RWPE1 (cell line): ENCODE data around the gene FAT2.

ENCODE experiments used
- CTCF ChIA-PET: fragments of 350-600 bp; sonication (Branson Sonifier 250); formaldehyde crosslinking; extraction: SDS; loops from one replicate; lab custom pipeline; 2021; lab: Yijun Ruan, JAX
- POLR2A ChIA-PET: fragments of 400-600 bp; formaldehyde crosslinking; extraction: SDS; loops from one replicate; lab custom pipeline; 2020; ENCODE audit warnings: antibody characterized with exemption; ENCODE audit not compliant: low non-redundant PET; lab: Yijun Ruan, JAX
- DNase-seq: peaks from one replicate; pipeline ENCODE4 v3.0.0; 2012; ENCODE audit warnings: low spot score
- H3K27ac ChIP-seq: fragments of 450-650 bp; 2 replicates; pipeline ENCODE4 v1.5.1; 2017
- TF ChIP-seq, protein P1 (sequence below): fragments of 450-650 bp; conservative IDR thresholded peaks from 2 replicates; pipeline ENCODE4 v1.5.1; 2017; ENCODE audit warnings: low read depth, mild to moderate bottlenecking

Gene FAT2, protein sequence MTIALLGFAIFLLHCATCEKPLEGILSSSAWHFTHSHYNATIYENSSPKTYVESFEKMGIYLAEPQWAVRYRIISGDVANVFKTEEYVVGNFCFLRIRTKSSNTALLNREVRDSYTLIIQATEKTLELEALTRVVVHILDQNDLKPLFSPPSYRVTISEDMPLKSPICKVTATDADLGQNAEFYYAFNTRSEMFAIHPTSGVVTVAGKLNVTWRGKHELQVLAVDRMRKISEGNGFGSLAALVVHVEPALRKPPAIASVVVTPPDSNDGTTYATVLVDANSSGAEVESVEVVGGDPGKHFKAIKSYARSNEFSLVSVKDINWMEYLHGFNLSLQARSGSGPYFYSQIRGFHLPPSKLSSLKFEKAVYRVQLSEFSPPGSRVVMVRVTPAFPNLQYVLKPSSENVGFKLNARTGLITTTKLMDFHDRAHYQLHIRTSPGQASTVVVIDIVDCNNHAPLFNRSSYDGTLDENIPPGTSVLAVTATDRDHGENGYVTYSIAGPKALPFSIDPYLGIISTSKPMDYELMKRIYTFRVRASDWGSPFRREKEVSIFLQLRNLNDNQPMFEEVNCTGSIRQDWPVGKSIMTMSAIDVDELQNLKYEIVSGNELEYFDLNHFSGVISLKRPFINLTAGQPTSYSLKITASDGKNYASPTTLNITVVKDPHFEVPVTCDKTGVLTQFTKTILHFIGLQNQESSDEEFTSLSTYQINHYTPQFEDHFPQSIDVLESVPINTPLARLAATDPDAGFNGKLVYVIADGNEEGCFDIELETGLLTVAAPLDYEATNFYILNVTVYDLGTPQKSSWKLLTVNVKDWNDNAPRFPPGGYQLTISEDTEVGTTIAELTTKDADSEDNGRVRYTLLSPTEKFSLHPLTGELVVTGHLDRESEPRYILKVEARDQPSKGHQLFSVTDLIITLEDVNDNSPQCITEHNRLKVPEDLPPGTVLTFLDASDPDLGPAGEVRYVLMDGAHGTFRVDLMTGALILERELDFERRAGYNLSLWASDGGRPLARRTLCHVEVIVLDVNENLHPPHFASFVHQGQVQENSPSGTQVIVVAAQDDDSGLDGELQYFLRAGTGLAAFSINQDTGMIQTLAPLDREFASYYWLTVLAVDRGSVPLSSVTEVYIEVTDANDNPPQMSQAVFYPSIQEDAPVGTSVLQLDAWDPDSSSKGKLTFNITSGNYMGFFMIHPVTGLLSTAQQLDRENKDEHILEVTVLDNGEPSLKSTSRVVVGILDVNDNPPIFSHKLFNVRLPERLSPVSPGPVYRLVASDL (N-terminal part only)

DNA sequence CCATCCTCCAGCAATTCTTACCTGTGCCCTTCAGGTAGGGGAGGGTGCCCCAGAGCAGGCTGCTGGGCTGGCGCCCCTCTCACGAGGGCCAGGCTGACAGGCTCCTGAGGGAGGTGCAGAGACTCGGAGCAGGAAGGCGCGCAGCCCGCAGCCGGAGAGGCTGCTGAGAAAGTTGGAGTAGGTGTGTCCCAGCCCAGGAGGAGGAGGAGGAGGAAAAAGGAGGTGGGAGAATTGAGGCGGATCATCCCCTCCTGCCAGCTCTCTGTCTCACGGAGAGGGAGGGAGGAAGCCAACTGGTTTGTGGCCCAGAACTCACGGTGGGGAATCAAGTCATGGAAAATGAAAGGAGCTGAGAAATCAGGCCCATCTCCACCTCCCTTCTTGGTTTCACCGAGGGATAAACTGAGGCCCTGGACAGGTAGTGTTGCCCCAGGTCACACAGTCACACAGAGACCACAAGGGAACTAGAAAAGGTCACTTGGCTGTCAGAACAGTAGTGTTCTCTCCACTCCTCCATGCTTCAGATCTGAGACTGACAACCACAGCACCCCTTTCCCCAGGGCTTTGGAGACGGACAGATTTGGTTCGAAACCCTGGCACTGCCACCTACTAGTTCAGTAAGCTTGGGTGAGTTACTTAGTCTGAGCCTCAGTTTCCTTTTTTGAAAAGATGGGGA, at the start of gene FAT2:
FAT2 (minus strand) TSS at position 188 of the 676 bp plus-strand sequence. CDS start 22,400 bp downstream, outside the sequence.
- CTCF ChIA-PET: interaction anchor here (1.2 to 3.0 kb wide), 2 partner anchors 46 to 61 kb away, joined by 5 to 13 read pairs; no protein-coding TSS in a partner anchor
- TF ChIP-seq, protein P1, sequence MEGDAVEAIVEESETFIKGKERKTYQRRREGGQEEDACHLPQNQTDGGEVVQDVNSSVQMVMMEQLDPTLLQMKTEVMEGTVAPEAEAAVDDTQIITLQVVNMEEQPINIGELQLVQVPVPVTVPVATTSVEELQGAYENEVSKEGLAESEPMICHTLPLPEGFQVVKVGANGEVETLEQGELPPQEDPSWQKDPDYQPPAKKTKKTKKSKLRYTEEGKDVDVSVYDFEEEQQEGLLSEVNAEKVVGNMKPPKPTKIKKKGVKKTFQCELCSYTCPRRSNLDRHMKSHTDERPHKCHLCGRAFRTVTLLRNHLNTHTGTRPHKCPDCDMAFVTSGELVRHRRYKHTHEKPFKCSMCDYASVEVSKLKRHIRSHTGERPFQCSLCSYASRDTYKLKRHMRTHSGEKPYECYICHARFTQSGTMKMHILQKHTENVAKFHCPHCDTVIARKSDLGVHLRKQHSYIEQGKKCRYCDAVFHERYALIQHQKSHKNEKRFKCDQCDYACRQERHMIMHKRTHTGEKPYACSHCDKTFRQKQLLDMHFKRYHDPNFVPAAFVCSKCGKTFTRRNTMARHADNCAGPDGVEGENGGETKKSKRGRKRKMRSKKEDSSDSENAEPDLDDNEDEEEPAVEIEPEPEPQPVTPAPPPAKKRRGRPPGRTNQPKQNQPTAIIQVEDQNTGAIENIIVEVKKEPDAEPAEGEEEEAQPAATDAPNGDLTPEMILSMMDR: no peak
- peak within 1 kb of the TSS; percentile 93 for H3K27ac ChIP-seq
- DNase-seq: peak; percentile 89
- POLR2A ChIA-PET: interaction anchor here (1.0 to 1.9 kb wide), 4 partner anchors 22 to 54 kb away, joined by 3 to 7 read pairs (median 4); no protein-coding TSS in a partner anchor

DNA sequence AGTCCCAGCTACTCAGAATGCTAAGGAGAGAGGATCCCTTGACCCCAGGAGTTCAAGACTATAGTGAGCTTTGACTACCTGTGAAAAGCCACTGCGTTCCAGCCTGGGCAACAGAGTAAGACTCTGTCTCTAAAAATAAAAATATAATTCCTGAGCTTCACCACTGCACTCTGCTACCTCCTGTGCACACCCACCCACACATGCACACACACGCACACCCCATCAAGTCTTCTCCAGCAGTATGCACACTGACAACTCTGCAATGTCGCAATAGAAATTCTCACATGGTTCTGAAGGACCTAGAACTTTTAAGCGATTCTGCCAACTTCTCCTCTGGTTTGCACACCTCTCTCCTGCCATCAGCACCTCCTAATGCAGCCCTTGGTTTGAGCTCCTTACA, 47.5 kb upstream of the FAT2 start:
- CTCF ChIA-PET: interaction anchor here (1.3 to 4.0 kb wide), 3 partner anchors 10 to 68 kb away, joined by 3 to 26 read pairs (median 6); no protein-coding TSS in a partner anchor
- no peak for DNase-seq
- TF ChIP-seq, protein P1: no peak
- POLR2A ChIA-PET: interaction anchor here (0.6 to 1.4 kb wide), 2 partner anchors 21 to 78 kb away, joined by 3 to 4 read pairs; no protein-coding TSS in a partner anchor
- peak overlapping the region; percentile 86 for H3K27ac ChIP-seq

DNA sequence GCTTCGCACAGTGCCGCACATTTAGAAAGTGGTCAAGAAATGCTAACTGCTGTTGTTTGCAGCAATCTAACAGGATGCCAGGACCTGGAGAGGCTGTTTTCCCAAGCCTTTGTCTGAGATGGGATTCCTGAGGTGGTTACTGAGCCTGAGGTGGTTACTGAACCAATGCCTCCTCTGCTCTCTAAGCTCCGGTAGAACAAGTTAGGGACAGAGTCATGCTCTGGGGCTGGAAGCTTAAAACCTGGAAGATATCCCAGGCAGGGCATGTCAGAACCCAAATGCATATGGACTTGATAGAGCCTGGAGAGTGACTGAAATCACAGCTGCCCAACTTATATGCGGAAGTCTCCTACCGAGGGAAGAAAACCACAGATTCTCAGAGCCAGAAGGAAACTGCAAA, 46.5 kb upstream of the FAT2 start:
- ChIA-PET CTCF (interaction anchor here (0.5 to 4.0 kb wide), 9 partner anchors 10 to 413 kb away, joined by 3 to 26 read pairs (median 3); partner anchors contain the start of gene FAT2), POLR2A (interaction anchor here (0.5 to 1.4 kb wide), 3 partner anchors 18 to 114 kb away, joined by 3 to 4 read pairs (median 4); no protein-coding TSS in a partner anchor)
- peak overlapping the region; percentile 86 for H3K27ac ChIP-seq
- TF ChIP-seq, protein P1: no peak
- DNase-seq: peak; percentile 87

DNA sequence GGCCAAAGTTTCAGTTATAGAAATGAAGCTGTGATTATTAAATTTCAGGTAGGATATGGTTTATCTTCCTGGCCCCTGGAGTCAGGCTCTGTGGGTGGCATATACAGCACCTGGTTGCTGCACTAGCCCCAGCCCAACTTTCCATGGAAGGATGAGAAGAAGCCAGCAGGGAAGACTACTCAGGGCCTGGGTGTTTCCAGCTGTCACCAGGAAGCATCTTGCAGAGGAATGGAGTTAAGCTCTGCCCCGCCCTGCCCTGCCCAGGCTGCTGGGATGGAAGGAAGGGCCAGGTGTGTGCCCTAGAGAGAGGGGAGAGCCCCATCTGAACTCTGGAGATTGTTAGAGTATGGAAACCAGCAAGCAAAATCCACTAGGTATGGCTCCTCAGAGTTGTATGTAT, 42.8 kb upstream of the FAT2 start:
- DNase-seq: no peak
- CTCF ChIA-PET: interaction anchor here (0.6 to 2.5 kb wide), 3 partner anchors 17 to 25 kb away, joined by 3 to 9 read pairs (median 3); no protein-coding TSS in a partner anchor
- POLR2A ChIA-PET: interaction anchor here (0.7 kb wide), 1 partner anchor 63 kb away, joined by 4 read pairs; no protein-coding TSS in a partner anchor

DNA sequence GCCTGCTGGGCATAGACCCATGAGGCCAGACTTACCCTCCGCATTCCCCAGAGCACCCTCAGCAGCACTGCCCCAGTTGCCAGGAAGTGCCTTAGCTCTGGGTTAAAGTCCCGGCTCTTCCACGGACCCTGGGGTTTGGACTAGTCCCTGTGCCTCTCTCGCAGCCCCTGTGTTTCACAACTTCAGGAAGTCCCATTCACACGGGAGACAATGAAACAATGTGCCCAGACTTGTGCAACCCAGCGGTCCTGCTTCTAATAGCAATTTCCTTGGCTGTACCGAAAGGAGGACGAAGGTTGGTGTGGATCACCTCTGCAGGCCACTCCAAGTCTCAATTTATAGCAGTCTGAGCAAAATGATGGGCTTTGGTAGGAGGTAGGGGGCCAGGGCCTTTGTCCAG, 41.8 kb upstream of the FAT2 start:
- ChIA-PET CTCF (interaction anchor here (0.6 to 2.5 kb wide), 4 partner anchors 19 to 440 kb away, joined by 3 to 9 read pairs (median 4); no protein-coding TSS in a partner anchor), POLR2A (no interaction called here)
- TF ChIP-seq, protein P1: no peak
- no peak for DNase-seq
- H3K27ac ChIP-seq: peak overlapping the region; percentile 83

More for the DNA sequence above, 42.8 kb upstream of the FAT2 start:
- peak overlapping the region; percentile 83 for H3K27ac ChIP-seq
- TF ChIP-seq, protein P1: no peak
